Measurements from ENCODE around the gene LHFPL3. TPM values are rescaled to one million over a fixed set of nuclear protein-coding genes. Genes with fewer than 3 reads are reported as not detected.

The LHFPL3 gene
- total and polyA plus RNA-seq, 2 experiments from 2014 or later = 0.24 TPM; not detected in 1

DNA sequence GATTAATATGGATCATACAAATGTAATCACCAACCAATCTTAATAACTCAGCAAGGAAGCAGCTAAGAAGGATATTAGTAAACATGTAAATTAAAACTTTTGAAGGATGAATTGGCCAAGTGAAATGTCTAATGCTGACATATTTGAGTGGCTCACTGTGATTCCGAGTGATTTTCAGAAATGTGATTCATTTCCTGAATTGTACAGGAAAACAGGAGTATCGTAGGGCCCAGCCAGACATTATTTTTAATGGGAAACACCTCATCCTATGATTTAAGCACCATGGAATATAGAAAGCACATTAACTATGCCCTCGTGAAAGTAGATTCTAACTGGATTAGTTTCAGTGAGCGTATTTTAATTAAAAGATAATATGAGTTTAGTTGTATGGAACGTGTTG is 82.3 kb downstream of the LHFPL3 start (continued):
- TF ChIP-seq, protein P1, sequence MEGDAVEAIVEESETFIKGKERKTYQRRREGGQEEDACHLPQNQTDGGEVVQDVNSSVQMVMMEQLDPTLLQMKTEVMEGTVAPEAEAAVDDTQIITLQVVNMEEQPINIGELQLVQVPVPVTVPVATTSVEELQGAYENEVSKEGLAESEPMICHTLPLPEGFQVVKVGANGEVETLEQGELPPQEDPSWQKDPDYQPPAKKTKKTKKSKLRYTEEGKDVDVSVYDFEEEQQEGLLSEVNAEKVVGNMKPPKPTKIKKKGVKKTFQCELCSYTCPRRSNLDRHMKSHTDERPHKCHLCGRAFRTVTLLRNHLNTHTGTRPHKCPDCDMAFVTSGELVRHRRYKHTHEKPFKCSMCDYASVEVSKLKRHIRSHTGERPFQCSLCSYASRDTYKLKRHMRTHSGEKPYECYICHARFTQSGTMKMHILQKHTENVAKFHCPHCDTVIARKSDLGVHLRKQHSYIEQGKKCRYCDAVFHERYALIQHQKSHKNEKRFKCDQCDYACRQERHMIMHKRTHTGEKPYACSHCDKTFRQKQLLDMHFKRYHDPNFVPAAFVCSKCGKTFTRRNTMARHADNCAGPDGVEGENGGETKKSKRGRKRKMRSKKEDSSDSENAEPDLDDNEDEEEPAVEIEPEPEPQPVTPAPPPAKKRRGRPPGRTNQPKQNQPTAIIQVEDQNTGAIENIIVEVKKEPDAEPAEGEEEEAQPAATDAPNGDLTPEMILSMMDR (conservative IDR thresholded peaks at IDR 0.05; ENCODE audit: low read depth in 2 of 2) = no peak
- TF ChIP-seq, protein P2, sequence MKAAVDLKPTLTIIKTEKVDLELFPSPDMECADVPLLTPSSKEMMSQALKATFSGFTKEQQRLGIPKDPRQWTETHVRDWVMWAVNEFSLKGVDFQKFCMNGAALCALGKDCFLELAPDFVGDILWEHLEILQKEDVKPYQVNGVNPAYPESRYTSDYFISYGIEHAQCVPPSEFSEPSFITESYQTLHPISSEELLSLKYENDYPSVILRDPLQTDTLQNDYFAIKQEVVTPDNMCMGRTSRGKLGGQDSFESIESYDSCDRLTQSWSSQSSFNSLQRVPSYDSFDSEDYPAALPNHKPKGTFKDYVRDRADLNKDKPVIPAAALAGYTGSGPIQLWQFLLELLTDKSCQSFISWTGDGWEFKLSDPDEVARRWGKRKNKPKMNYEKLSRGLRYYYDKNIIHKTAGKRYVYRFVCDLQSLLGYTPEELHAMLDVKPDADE (IDR thresholded peaks at IDR 0.05) = no peak
- TF ChIP-seq CREB1 (CRISPR knock-in tag; IDR thresholded peaks at IDR 0.05; ENCODE audit: low read depth) (no peak), EZH2phosphoT487 (IDR thresholded peaks at IDR 0.05; ENCODE audit: unreplicated experiment) (no peak)

GRCh38 chr7:104412911-104413310 is 84.5 kb downstream of the LHFPL3 start:
- no peak overlapping the region for H3K4me3 ChIP-seq
- Mint-ChIP-seq H3K27ac (no peak overlapping the region), H3K4me3 (no peak overlapping the region), H3K36me3 (ENCODE audit: low read depth) (no peaks in the 10 kb centered on the region), H3K9me3 (no peaks in the 10 kb centered on the region), H3K27me3 (ENCODE audit: insufficient read depth, low read depth, poor library complexity) (no peaks in the 10 kb centered on the region), H3K4me1 (peaks cover 10% of the 10 kb centered on the region)
- ATAC-seq = no peak
- no peaks in the 10 kb centered on the region for H3K79me2 ChIP-seq (replicated peaks; ENCODE audit: insufficient read depth)
- H3F3A ChIP-seq (replicated peaks; ENCODE audit: low read depth) = no peaks in the 10 kb centered on the region
- H4K20me1 ChIP-seq (replicated peaks; ENCODE audit: insufficient read depth) = no peaks in the 10 kb centered on the region
- no peaks in the 10 kb centered on the region for H3K36me3 ChIP-seq (ENCODE audit: insufficient read depth)
- no peaks in the 10 kb centered on the region for H3K4me1 ChIP-seq (ENCODE audit: insufficient read depth)
- no peak overlapping the region for H3K4me2 ChIP-seq
- DNase-seq (ENCODE audit: low spot score) = no peak
- TF ChIP-seq ZNF331 (CRISPR knock-in tag; IDR thresholded peaks at IDR 0.05; ENCODE audit: low read depth) (no peak), POLR2AphosphoS5 (IDR thresholded peaks at IDR 0.05; ENCODE audit: low read depth) (no peak), EZH2phosphoT487 (IDR thresholded peaks at IDR 0.05; ENCODE audit: unreplicated experiment) (no peak), ZNF114 (CRISPR knock-in tag; IDR thresholded peaks at IDR 0.05) (no peak), ZNF462 (CRISPR knock-in tag; IDR thresholded peaks at IDR 0.05) (no peak), EZH2 (IDR thresholded peaks at IDR 0.05; ENCODE audit: low read depth, unreplicated experiment) (no peak), JUNB (IDR thresholded peaks at IDR 0.05; ENCODE audit: unreplicated experiment) (no peak)
- TF ChIP-seq, protein P2 (IDR thresholded peaks at IDR 0.05) = no peak
- H3K27me3 ChIP-seq (ENCODE audit: insufficient read depth) = no peaks in the 10 kb centered on the region
- no peak overlapping the region for H3K27ac ChIP-seq (ENCODE audit: low read depth)
- 0 out of 2 replicates have a peak, but pooled peaks cover 6% of the 10 kb centered on the region for H3K9me2 ChIP-seq (ENCODE audit: insufficient read depth)
- H2AFZ ChIP-seq = no peak overlapping the region
